Cortex of kidney (tissue), 1 donor: Measurements from ENCODE around the gene R3HDM2.

Source experiments
- DNase-seq: peaks from one replicate; lab custom pipeline; 2025; lab: John Stamatoyannopoulos, UW

The R3HDM2 gene

GRCh38 chr12:57467212-57467874 is 36.5 kb upstream of the R3HDM2 start:
- DNase-seq: no peak

GRCh38 chr12:57465747-57466505 is 35.1 kb upstream of the R3HDM2 start:
- no peak for DNase-seq

GRCh38 chr12:57465030-57465746 is 34.3 kb upstream of the R3HDM2 start:
- DNase-seq: no peak

GRCh38 chr12:57464569-57464968 is 33.7 kb upstream of the R3HDM2 start:
- no peak for DNase-seq

GRCh38 chr12:57462912-57463253 is 32.0 kb upstream of the R3HDM2 start:
- no peak for DNase-seq

- no peak for DNase-seq
Measured at GRCh38 chr12:57462251-57462911, 31.5 kb upstream of the R3HDM2 start.

- no peak for DNase-seq
Measured at GRCh38 chr12:57461917-57462250, 31.0 kb upstream of the R3HDM2 start.

GRCh38 chr12:57461276-57461916 is 30.6 kb upstream of the R3HDM2 start:
- no peak for DNase-seq

- no peak for DNase-seq
Measured at GRCh38 chr12:57460841-57461275, 30.0 kb upstream of the R3HDM2 start.

GRCh38 chr12:57460468-57460784 is 29.6 kb upstream of the R3HDM2 start:
- DNase-seq: no peak

- no peak for DNase-seq
Measured at GRCh38 chr12:57459750-57460467, 29.1 kb upstream of the R3HDM2 start, which contains the start of gene GLI1. GLI1 (plus strand) TSS chr12:57459785; CDS start chr12:57463692, 3,907 bp downstream.

- DNase-seq: no peak
Measured at GRCh38 chr12:57459055-57459749, 28.4 kb upstream of the R3HDM2 start.

- DNase-seq: no peak
Measured at GRCh38 chr12:57458665-57459054, 27.8 kb upstream of the R3HDM2 start.

- no peak for DNase-seq
Measured at GRCh38 chr12:57456737-57457490, 26.1 kb upstream of the R3HDM2 start.

GRCh38 chr12:57456145-57456700 is 25.4 kb upstream of the R3HDM2 start:
- DNase-seq: no peak

- no peak for DNase-seq
Measured at GRCh38 chr12:57455374-57456144, 24.7 kb upstream of the R3HDM2 start.

- no peak for DNase-seq
Measured at GRCh38 chr12:57454566-57455373, 23.9 kb upstream of the R3HDM2 start, which contains the start of gene INHBE. INHBE (plus strand) TSS chr12:57455307; CDS start chr12:57455537, 230 bp downstream.

GRCh38 chr12:57454213-57454565 is 23.3 kb upstream of the R3HDM2 start:
- no peak for DNase-seq
